ENCODE data around the gene RRP8.

The RRP8 gene

GRCh38 chr11:6613496-6613895, 10.1 kb upstream of the RRP8 start:
- DNase-seq (ENCODE audit: extremely low spot score), result no peak
- TF ChIP-seq CTCF (IDR thresholded peaks at IDR 0.05; ENCODE audit: control extremely low read depth, extremely low read depth, low read depth, missing control alignments), result no peak
- POLR2A ChIA-PET, result interaction anchor here (1.5 kb wide), 1 partner anchor 9 kb away, joined by 5 read pairs; no protein-coding TSS in a partner anchor
- CTCF ChIA-PET, result interaction anchor here (0.9 to 2.2 kb wide), 7 partner anchors 10 to 234 kb away, joined by 3 to 9 read pairs (median 5); partner anchors contain the start of gene MRPL17

- peak; percentile 90 for DNase-seq (ENCODE audit: extremely low spot score)
- CTCF ChIA-PET, result interaction anchor here (0.9 to 2.3 kb wide), 14 partner anchors 8 to 233 kb away, joined by 3 to 15 read pairs (median 4); partner anchors contain the start of gene MRPL17
- TF ChIP-seq CTCF (IDR thresholded peaks at IDR 0.05; ENCODE audit: control extremely low read depth, extremely low read depth, low read depth, missing control alignments), result peak; percentile 32
- POLR2A ChIA-PET, result interaction anchor here (0.6 to 1.5 kb wide), 3 partner anchors 8 to 19 kb away, joined by 3 to 5 read pairs (median 4); no protein-coding TSS in a partner anchor
These were observed 9.0 kb upstream of the RRP8 start, which contains the start of gene TAF10 for GRCh38 chr11:6612213-6613041. Gene TAF10, minus strand, starts transcription at chr11:6612216. Its CDS starts 27 bp downstream, at chr11:6612189.

- no peak for TF ChIP-seq CTCF (IDR thresholded peaks at IDR 0.05; ENCODE audit: control extremely low read depth, extremely low read depth, low read depth, missing control alignments)
- ChIA-PET CTCF (interaction anchor here (1.0 to 2.3 kb wide), 11 partner anchors 9 to 233 kb away, joined by 3 to 15 read pairs (median 5); partner anchors contain the start of genes MRPL17 and TIMM10B), POLR2A (interaction anchor here (0.6 to 1.5 kb wide), 3 partner anchors 7 to 19 kb away, joined by 3 to 5 read pairs (median 4); no protein-coding TSS in a partner anchor)
- DNase-seq (ENCODE audit: extremely low spot score), result no peak
These were observed 8.5 kb upstream of the RRP8 start for GRCh38 chr11:6611963-6612212.

GRCh38 chr11:6611092-6611962, 7.9 kb upstream of the RRP8 start:
- TF ChIP-seq CTCF (IDR thresholded peaks at IDR 0.05; ENCODE audit: control extremely low read depth, extremely low read depth, low read depth, missing control alignments), result no peak
- DNase-seq (ENCODE audit: extremely low spot score), result peak; percentile 24
- ChIA-PET POLR2A (interaction anchor here (0.6 to 0.8 kb wide), 2 partner anchors 12 to 20 kb away, joined by 3 to 4 read pairs; no protein-coding TSS in a partner anchor), CTCF (interaction anchor here (1.0 to 2.3 kb wide), 11 partner anchors 9 to 232 kb away, joined by 3 to 15 read pairs (median 5); partner anchors contain the start of genes MRPL17 and TIMM10B)

- CTCF ChIA-PET, result no interaction called here
- POLR2A ChIA-PET, result no interaction called here
- DNase-seq (ENCODE audit: extremely low spot score), result no peak
- no peak for TF ChIP-seq CTCF (IDR thresholded peaks at IDR 0.05; ENCODE audit: control extremely low read depth, extremely low read depth, low read depth, missing control alignments)
These were observed 7.2 kb upstream of the RRP8 start for GRCh38 chr11:6610591-6610990.

- CTCF ChIA-PET, result interaction anchor here (0.6 to 1.6 kb wide), 3 partner anchors 12 to 74 kb away, joined by 4 to 5 read pairs (median 4); partner anchors contain the start of gene MRPL17
- TF ChIP-seq CTCF (IDR thresholded peaks at IDR 0.05; ENCODE audit: control extremely low read depth, extremely low read depth, low read depth, missing control alignments), result no peak
- no peak for DNase-seq (ENCODE audit: extremely low spot score)
- POLR2A ChIA-PET, result no interaction called here
These were observed 6.1 kb upstream of the RRP8 start for GRCh38 chr11:6609502-6610015.
